GM21367 (cell line): ENCODE data around the gene BTNL3.
"Not testable (repeated sequence)": the region's sequence is repeated elsewhere in the genome, so short reads cannot be mapped to it uniquely, and the experiment has no call there.

ENCODE experiments used
- ATAC-seq: cut with Tn5 transposase; IDR thresholded peaks from one replicate; pipeline ENCODE4 v1.9.1; 2021; ENCODE audit not compliant: unreplicated experiment

The BTNL3 gene

GRCh38 chr5:180988592-180988991 lies at the start of gene BTNL3:
TSS of gene BTNL3 (plus strand) at chr5:180988846. CDS start at chr5:180989029, 183 bp downstream.
- no peak for ATAC-seq

- no peak for ATAC-seq
Measured at GRCh38 chr5:180950291-180950949, 38.2 kb upstream of the BTNL3 start.

GRCh38 chr5:180959661-180960060 lies 29.0 kb upstream of the BTNL3 start:
- ATAC-seq = no peak

GRCh38 chr5:180960209-180960608 lies 28.4 kb upstream of the BTNL3 start:
- no peak for ATAC-seq

- no peak for ATAC-seq
Measured at GRCh38 chr5:180969406-180969805, 19.2 kb upstream of the BTNL3 start.

GRCh38 chr5:180970336-180970735 lies 18.3 kb upstream of the BTNL3 start:
- no peak for ATAC-seq

- ATAC-seq = no peak
Measured at GRCh38 chr5:180970875-180971274, 17.8 kb upstream of the BTNL3 start.

- no peak for ATAC-seq
Measured at GRCh38 chr5:180974612-180975315, 13.9 kb upstream of the BTNL3 start.

GRCh38 chr5:180975338-180975737 lies 13.3 kb upstream of the BTNL3 start:
- peak; percentile 89 for ATAC-seq

GRCh38 chr5:180976518-180976917 lies 12.1 kb upstream of the BTNL3 start:
- no peak for ATAC-seq

GRCh38 chr5:180977852-180978251 lies 10.8 kb upstream of the BTNL3 start:
- no peak for ATAC-seq

GRCh38 chr5:180982008-180982741 lies 6.5 kb upstream of the BTNL3 start:
- ATAC-seq = no peak

- ATAC-seq = no peak
Measured at GRCh38 chr5:180988016-180988415, 630 bp upstream of the BTNL3 start.

- ATAC-seq = no peak
Measured at GRCh38 chr5:180990086-180990881, 1.6 kb downstream of the BTNL3 start.

- ATAC-seq = no peak
Measured at GRCh38 chr5:180990882-180991242, 2.2 kb downstream of the BTNL3 start.

GRCh38 chr5:181001947-181002346 lies 13.3 kb downstream of the BTNL3 start:
- ATAC-seq = no peak

- ATAC-seq = no peak
Measured at GRCh38 chr5:181005791-181006190, 17.1 kb downstream of the BTNL3 start.

- no peak for ATAC-seq
Measured at GRCh38 chr5:181008136-181008535, 19.5 kb downstream of the BTNL3 start.

GRCh38 chr5:181010018-181010417 lies 21.4 kb downstream of the BTNL3 start:
- not testable (repeated sequence) for ATAC-seq

- ATAC-seq = not testable (repeated sequence)
Measured at GRCh38 chr5:181014654-181015053, 26.0 kb downstream of the BTNL3 start.

GRCh38 chr5:181017448-181017847 lies 28.8 kb downstream of the BTNL3 start:
- not testable (repeated sequence) for ATAC-seq
